IPS DF 4.7 (cell line): Measurements from ENCODE around the gene COQ4.

Experiments used
- DNase-seq: peaks from one replicate; pipeline ENCODE4 v3.0.0-alpha.2; 2013; ENCODE audit warnings: low spot score; ENCODE audit errors: extremely low read depth

Gene COQ4

DNA sequence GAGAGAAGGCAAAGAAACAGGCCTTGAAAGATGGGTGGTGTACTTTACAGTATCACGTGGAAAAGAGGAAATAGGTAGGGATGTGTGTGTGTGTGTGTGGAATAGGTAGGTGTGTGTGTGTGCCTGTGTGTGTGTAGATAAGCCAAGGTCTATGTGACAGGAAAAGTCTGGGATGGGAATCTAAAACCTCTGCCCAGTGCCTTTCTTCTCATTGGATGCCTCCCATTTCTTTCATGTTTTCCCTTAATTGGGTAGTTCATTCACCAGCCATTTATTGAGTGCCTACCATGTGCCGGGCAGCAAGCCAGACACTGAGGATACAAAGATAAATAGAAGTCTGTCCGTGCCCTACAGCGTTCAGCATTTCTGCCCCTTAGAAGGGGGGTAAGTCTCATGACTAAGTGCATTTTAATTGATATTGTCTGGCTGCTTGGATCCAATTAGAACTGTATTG lies 49.6 kb downstream of the COQ4 start:
- no peak for DNase-seq

DNA sequence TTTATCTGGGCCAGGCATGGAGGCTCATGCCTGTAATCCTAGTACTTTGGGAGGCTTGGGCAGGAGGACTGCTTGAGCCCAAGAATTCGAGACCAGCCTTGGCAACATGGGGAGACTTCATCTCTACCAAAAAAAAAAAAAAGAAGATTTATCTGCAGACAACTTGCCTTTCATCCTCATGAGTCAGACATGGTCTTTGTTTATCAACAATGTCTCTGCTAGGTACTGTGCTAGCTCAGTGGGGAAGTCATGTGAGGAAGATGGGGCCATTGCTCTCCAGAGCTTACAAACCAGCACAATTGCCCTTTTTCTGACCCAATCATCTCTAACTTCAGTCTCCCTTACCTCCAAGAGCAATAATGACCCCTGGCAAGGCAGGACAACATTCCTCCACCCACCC lies 50.1 kb downstream of the COQ4 start:
- no peak for DNase-seq

DNA sequence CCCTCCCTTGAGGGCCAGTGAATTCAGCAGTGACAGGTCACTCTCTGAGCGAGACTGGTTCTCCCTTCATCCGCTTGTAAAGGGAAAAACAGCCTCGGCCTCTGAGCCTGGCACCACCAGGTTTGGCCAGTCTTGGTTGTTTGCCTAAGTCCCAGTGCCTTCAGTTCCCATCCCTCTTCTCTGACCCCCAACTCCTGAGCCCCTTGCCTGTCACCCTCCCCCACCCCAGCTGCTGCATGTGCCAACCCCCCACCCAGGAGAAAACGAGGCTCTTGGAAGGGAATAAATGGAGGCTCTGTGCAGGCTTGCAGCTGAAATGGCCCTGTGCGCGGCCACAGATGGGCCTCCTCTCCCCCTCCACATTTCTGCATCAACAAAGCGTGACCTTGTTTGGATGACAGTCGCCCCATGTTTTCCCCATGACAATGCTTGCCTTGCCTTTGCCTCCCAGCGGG lies 51.6 kb downstream of the COQ4 start:
- no peak for DNase-seq

DNA sequence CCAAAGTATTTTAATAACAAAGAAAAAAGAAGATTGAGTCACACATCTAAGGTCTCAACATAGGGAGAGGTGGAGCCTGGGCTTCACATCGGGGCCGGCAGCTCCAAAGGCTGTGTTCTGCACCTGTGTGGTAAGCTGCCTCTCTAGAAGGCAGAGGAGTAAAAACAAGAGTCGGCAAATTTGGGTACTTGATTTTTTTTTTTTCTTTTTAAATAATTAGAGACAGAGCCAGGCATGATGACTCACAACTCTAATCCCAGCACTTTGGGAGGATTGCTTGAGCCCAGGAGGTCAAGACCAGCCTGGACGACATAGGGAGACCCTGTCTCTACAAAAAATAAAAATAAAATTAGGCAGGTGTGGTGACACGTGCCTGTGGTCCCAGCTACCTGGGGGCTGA lies 53.2 kb downstream of the COQ4 start:
- no peak for DNase-seq

DNA sequence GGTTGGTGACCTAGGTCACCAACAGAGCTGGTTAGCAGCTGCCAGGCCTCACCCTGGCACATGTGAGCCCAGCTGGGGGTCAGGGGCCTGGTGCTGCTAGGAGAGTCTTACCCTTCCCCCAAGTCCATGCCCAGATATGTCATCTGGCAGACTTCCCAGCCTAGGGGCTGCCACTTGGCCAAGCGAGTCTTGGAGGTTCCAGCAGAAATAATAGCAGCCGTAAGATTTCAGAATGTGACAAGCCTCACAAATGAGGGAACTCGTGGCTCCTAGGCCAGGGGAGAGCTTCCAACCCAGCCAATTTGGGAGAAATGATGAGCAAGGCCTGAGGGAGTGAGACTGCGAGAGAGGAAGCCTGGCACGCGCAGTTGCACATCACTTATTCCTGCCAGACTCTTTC lies 59.6 kb downstream of the COQ4 start:
- DNase-seq, result no peak

DNA sequence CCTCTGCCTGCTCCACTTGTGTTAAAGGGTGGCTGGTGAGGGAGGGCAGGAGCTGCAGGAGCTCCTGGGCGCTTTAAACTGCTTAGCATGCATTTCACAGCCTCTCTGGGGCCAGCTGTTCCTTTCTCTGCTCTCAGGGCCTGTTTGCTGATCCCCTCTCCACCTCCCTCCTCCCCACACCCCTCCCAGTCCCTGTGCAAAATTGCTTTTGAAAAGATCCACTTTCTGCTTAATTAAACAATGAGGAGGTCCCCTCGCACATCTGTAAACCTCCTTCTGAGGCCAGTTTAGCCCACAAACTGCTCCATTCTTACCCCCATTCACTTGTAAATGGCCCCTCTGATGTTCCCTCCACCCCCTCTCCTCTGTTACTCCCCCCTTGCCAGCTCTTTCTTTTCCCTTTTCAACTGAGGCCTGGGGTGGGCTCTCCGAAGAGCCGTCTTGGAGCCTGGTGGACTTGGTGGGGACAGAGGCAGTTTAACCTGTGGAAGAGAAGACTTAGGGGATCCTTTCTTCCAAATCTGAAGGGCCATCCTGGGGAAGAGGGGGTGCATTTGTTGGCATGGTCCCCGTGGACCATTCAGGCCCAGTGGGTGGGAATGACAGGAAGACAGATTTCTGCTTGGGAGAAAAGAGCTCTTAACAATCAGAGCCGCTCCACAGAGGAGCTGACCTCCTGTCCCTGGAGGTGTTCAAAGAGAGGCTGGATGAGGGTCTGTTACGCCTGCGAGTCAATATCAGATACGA lies 60.5 kb downstream of the COQ4 start:
- DNase-seq, result no peak
